AG20443 (cell line): ENCODE results near the gene DGKH.
"Not testable (repeated sequence)": the region's sequence is repeated elsewhere in the genome, so short reads cannot be mapped to it uniquely, and the experiment has no call there.

Experiments used
- DNase-seq: peaks from one replicate; pipeline ENCODE4 v3.0.0; 2012; ENCODE audit warnings: low spot score, mixed read lengths

Gene DGKH

GRCh38 chr13:42163338-42163737 lies 114.9 kb downstream of the DGKH start:
- DNase-seq, result not testable (repeated sequence)

GRCh38 chr13:42163910-42164309 lies 115.5 kb downstream of the DGKH start:
- not testable (repeated sequence) for DNase-seq

DNA sequence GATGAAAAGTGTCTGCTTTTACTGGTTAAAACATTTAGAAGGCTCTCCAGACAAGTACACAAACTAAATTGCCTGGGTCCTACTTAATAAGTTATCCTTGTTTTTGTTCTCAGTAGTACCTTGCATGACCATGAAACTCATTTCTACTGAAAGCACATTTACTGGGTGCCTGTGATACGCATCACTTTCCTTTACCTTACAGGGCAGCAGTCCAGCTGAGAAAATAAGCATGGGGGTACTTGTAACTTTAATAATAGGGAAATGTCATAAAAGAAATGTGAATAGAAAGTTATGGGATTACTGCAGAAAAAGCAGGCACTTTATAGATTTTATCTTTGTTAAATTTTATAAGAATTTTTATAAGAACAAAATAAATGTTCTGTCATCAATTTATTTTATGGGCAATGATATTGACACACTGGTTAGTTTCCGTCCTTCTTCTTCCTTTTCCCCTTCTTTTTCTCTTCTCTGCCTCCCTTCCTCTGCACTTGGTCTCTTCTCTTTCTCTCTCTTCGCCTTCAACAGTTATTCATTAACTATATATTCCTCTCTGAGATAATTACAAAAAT lies 116.2 kb downstream of the DGKH start:
- DNase-seq, result no peak

GRCh38 chr13:42168496-42168895 lies 120.0 kb downstream of the DGKH start:
- no peak for DNase-seq

GRCh38 chr13:42170029-42170428 lies 121.6 kb downstream of the DGKH start:
- DNase-seq, result no peak

- no peak for DNase-seq
Measured at GRCh38 chr13:42173789-42174343, 125.4 kb downstream of the DGKH start.

- no peak for DNase-seq
Measured at GRCh38 chr13:42174344-42175162, 126.1 kb downstream of the DGKH start.

DNA sequence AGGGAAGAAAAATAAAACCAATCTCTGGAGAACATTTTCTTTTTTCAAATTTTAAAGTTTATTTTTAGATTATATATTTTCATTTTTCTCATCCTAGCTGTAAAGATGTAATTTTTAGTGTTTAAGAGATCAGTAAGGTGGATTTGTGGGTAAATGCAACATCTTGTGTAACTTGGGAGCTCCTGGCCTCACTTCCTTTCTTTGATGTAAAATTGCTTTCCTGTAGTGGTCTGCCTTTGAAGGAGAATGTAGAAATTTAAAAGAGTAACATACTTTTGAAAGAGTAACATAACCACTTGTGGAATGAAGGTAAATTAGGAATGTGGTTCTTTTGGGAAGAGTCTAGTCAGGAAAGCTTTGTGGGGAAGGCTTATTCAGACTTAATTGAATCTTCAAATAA lies 127.8 kb downstream of the DGKH start:
- DNase-seq, result no peak

GRCh38 chr13:42177189-42177588 lies 128.7 kb downstream of the DGKH start:
- no peak for DNase-seq

DNA sequence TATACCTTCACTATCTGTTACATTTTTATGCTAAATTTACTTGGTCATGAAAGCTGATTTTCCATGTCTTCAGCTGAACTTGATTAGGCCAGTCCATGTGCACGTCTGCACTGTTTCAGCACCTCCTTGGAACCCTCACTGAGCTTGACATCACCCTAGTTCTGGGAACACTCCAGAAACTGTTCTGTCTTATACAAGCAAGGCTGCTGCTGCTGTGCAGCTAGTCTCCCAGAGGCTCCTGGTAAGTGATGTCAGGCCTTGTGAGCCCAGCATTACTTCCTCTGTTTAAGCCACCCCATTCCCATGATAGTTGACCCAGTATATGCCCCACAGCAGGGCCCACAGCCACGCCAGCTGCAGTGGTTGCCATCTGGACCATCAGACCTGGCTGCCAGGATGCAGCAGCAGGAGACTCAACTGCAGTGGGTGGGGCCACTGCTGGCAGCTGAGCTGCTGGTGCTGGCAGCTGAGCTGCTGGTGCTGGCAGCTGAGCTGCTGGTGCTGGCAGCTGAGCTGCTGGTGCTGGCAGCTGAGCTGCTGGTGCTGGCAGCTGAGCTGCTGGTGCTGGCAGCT lies 133.0 kb downstream of the DGKH start:
- DNase-seq, result no peak

- no peak for DNase-seq
Measured at GRCh38 chr13:42189061-42189460, 140.6 kb downstream of the DGKH start.

DNA sequence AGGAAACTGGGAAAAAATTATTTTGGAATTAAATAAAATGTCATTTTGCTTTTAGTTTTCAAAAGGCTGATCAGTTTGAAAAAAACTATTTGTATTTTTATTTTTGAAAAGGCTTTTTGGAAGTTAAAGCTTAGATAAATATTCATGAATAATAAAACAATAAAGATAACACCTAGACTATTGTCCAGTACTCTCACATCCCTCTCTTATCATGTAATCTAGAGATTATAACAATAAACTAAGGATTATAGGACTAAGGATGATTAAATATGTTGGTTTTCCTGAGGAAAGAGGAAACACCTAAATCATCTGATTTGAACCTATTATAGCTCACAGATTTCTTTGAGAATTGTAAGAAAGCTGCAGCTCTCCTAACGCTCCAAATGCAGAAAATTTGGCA lies 142.1 kb downstream of the DGKH start:
- DNase-seq, result no peak

GRCh38 chr13:42211704-42212464 lies 163.4 kb downstream of the DGKH start:
- DNase-seq, result no peak

DNA sequence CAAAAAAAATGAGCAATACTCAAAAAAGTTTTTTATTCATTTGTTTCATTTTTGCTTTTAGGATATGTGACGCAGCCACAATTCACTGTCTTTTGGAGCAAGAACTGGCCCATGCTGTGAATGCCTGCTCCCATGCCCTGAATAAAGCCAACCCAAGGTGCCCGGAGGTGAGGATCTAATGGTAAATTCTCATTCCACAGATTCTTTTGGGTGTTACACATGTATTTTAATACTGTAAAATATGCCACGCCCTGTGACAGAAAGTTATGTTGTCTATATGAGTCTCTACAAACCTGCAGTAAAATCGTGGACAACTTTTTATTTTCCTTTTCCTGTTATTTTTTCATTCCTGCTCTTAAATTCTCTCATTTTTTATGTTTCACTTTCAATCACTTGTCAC lies 166.0 kb downstream of the DGKH start:
- no peak for DNase-seq

DNA sequence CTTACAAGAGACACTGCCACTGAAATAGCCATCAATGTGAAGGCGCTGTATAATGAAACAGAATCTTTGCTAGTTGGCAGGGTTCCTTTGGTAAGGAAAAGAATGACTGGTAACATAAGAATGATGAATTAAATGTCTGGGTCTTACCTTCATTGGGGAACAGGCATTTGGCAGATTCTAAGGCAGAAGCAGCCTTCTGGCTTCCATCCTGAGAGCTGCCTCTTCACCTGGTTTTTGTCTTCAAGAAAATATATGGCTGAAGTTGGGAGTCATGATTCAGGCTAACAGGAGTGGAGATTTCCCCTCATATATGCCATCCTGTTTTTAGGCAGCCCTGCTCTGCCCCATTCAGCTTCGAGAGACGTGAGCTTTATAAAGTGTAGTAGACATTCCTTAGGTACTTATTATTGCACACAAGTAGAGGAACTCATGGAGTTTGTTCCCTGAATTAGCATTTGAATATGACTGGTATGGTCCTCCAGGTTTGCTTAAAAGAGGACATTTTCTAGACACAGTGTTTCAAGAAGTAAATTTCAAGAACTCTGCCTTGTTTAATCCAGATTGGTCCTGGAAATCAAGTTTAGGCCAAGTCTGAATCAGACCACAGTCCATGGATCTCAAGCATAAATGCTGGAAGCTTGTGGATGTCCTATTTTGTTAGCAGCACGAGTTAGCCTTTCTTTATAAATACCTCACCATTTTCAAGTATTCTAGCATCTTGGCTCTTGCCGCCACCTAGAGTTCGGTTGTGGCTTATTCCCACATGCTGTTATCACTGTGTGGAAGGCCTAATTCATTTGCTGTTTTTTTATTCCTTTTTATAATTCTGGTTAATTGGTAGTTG lies 167.4 kb downstream of the DGKH start:
- DNase-seq, result peak; percentile 31

- no peak for DNase-seq
Measured at GRCh38 chr13:42216422-42216735, 167.9 kb downstream of the DGKH start.

GRCh38 chr13:42218576-42218975 lies 170.1 kb downstream of the DGKH start:
- no peak for DNase-seq

DNA sequence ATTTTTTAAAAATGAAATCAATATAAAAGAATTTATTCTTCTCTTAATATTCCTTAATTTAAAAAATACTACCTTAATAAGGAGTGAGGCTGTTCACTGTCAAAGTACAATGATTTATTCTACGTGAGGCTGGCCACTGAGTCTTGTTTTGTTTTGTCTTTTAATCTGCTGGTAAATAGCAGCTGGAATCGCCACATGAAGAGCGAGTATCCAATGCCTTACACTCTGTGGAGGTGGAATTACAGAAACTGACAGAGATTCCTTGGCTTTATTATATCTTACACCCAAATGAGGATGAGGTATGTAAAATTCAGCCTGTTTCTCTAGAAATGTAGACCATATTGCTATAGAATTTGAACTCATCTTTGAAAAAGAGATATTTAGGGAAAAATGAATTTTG lies 170.6 kb downstream of the DGKH start:
- DNase-seq, result no peak

DNA sequence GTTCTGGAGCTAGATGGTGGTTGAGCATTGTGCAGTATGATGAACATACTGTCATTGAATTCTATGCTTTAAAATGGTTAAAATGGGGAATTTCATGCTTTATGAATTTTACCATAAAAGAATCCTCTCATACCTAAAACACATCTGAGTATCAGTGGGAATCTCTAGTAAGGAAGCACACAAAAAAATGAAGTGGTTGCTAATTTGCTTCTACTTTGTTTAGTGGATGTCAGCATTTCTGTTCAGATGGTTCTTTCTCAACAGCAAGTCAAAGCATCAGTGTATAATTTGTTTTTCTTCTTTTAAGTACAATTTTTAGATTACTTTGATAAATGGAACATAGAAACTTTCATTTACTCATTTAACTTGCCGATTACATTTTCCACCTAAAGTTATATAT lies 171.4 kb downstream of the DGKH start:
- no peak for DNase-seq

GRCh38 chr13:42221121-42221765 lies 172.8 kb downstream of the DGKH start:
- DNase-seq, result no peak

- DNase-seq, result no peak
Measured at GRCh38 chr13:42223681-42224080, 175.2 kb downstream of the DGKH start.
